ENCODE results near the gene MIDN.

Gene MIDN

GRCh38 chr19:1274081-1274851 is 25.9 kb downstream of the MIDN start:
- no peak overlapping the region for H3K9ac ChIP-seq (ENCODE audit: low read depth, low read length, poor library complexity, severe bottlenecking)
- no peaks in the 10 kb centered on the region for H3K9me2 ChIP-seq (replicated peaks; ENCODE audit: low read depth, low read length)
- H4K20me1 ChIP-seq (ENCODE audit: insufficient read depth, low read length, poor library complexity, severe bottlenecking) = peaks cover 66% of the 10 kb centered on the region
- peaks cover 40% of the 10 kb centered on the region for H3K4me1 ChIP-seq (ENCODE audit: insufficient read depth, low read length, poor library complexity, severe bottlenecking)
- peaks cover 14% of the 10 kb centered on the region for H3F3A ChIP-seq (ENCODE audit: low read depth)
- no peaks in the 10 kb centered on the region for H3K9me3 ChIP-seq (ENCODE audit: insufficient read depth, low read depth, low read length)
- H3K36me3 ChIP-seq (ENCODE audit: insufficient read depth, low read length) = peaks cover 55% of the 10 kb centered on the region; the same call in 1 of the 2 replicates
- no peak overlapping the region for H2AFZ ChIP-seq (ENCODE audit: low read length)
- H3K27me3 ChIP-seq (ENCODE audit: insufficient read depth, low read length, poor library complexity, severe bottlenecking) = peaks cover 4% of the 10 kb centered on the region
- H3K79me2 ChIP-seq (ENCODE audit: insufficient read depth, low read length) = peaks cover 72% of the 10 kb centered on the region
- TF ChIP-seq, protein P1, sequence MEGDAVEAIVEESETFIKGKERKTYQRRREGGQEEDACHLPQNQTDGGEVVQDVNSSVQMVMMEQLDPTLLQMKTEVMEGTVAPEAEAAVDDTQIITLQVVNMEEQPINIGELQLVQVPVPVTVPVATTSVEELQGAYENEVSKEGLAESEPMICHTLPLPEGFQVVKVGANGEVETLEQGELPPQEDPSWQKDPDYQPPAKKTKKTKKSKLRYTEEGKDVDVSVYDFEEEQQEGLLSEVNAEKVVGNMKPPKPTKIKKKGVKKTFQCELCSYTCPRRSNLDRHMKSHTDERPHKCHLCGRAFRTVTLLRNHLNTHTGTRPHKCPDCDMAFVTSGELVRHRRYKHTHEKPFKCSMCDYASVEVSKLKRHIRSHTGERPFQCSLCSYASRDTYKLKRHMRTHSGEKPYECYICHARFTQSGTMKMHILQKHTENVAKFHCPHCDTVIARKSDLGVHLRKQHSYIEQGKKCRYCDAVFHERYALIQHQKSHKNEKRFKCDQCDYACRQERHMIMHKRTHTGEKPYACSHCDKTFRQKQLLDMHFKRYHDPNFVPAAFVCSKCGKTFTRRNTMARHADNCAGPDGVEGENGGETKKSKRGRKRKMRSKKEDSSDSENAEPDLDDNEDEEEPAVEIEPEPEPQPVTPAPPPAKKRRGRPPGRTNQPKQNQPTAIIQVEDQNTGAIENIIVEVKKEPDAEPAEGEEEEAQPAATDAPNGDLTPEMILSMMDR (conservative IDR thresholded peaks at IDR 0.05; ENCODE audit: low read length) = no peak
- no peak for TF ChIP-seq EZH2phosphoT487 (IDR thresholded peaks at IDR 0.05; ENCODE audit: borderline replicate concordance)
- peak overlapping the region; percentile 98 for H3K4me2 ChIP-seq (ENCODE audit: low read depth, low read length, poor library complexity, severe bottlenecking)
- peak overlapping the region; percentile 90 for H3K4me3 ChIP-seq (ENCODE audit: low read length, poor library complexity, severe bottlenecking)

DNA sequence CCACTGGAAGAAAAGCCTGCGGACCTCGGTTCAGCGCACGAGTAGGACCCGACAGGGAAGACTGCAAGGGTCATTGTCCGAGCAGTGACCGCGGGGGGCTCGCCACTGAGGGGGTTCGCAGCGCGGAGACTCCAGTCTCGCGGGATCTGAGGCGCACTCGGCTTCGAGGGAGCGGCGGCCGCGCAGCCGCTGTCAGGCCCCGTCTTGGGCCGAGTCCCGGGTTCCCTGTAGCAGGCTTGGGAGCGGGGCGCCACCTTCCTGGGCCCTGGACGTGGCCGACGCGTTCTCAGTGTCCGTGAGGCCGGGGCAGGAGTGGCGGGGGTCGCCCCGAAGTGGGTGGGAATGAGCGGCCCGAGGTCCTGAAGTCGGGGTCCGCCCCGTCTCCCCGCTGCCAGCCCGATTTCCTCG is 26.5 kb downstream of the MIDN start:
- peaks cover 40% of the 10 kb centered on the region for H3K4me1 ChIP-seq (ENCODE audit: insufficient read depth, low read length, poor library complexity, severe bottlenecking)
- TF ChIP-seq, protein P1 (conservative IDR thresholded peaks at IDR 0.05; ENCODE audit: low read length) = no peak
- no peak for TF ChIP-seq EZH2phosphoT487 (IDR thresholded peaks at IDR 0.05; ENCODE audit: borderline replicate concordance)
- peaks cover 68% of the 10 kb centered on the region for H3K79me2 ChIP-seq (ENCODE audit: insufficient read depth, low read length)
- peaks cover 14% of the 10 kb centered on the region for H3F3A ChIP-seq (ENCODE audit: low read depth)
- H3K4me2 ChIP-seq (ENCODE audit: low read depth, low read length, poor library complexity, severe bottlenecking) = peak overlapping the region; percentile 98
- no peaks in the 10 kb centered on the region for H3K9me3 ChIP-seq (ENCODE audit: insufficient read depth, low read depth, low read length)
- H3K36me3 ChIP-seq (ENCODE audit: insufficient read depth, low read length) = peaks cover 56% of the 10 kb centered on the region; the same call in 1 of the 2 replicates
- peak overlapping the region; percentile 85 for H3K9ac ChIP-seq (ENCODE audit: low read depth, low read length, poor library complexity, severe bottlenecking)
- H3K27me3 ChIP-seq (ENCODE audit: insufficient read depth, low read length, poor library complexity, severe bottlenecking) = peaks cover 2% of the 10 kb centered on the region
- no peaks in the 10 kb centered on the region for H3K9me2 ChIP-seq (replicated peaks; ENCODE audit: low read depth, low read length)
- H4K20me1 ChIP-seq (ENCODE audit: insufficient read depth, low read length, poor library complexity, severe bottlenecking) = peaks cover 63% of the 10 kb centered on the region
- H3K4me3 ChIP-seq (ENCODE audit: low read length, poor library complexity, severe bottlenecking) = peak overlapping the region; percentile 90
- no peak overlapping the region for H2AFZ ChIP-seq (ENCODE audit: low read length)

- TF ChIP-seq, protein P1 (conservative IDR thresholded peaks at IDR 0.05; ENCODE audit: low read length) = no peak
- no peak for TF ChIP-seq EZH2phosphoT487 (IDR thresholded peaks at IDR 0.05; ENCODE audit: borderline replicate concordance)
- Histone ChIP-seq H4K20me1 (ENCODE audit: insufficient read depth, low read length, poor library complexity, severe bottlenecking) (peaks cover 58% of the 10 kb centered on the region), H3K27me3 (ENCODE audit: insufficient read depth, low read length, poor library complexity, severe bottlenecking) (no peaks in the 10 kb centered on the region), H3K9ac (ENCODE audit: low read depth, low read length, poor library complexity, severe bottlenecking) (peak within 1 kb of the TSS; percentile 85), H3K4me1 (ENCODE audit: insufficient read depth, low read length, poor library complexity, severe bottlenecking) (peaks cover 35% of the 10 kb centered on the region), H3F3A (ENCODE audit: low read depth) (peaks cover 14% of the 10 kb centered on the region), H3K9me2 (replicated peaks; ENCODE audit: low read depth, low read length) (no peaks in the 10 kb centered on the region), H3K36me3 (ENCODE audit: insufficient read depth, low read length) (peaks cover 55% of the 10 kb centered on the region; the same call in 1 of the 2 replicates), H3K4me3 (ENCODE audit: low read length, poor library complexity, severe bottlenecking) (peak within 1 kb of the TSS; percentile 90), H3K79me2 (ENCODE audit: insufficient read depth, low read length) (peaks cover 63% of the 10 kb centered on the region), H2AFZ (ENCODE audit: low read length) (peak within 1 kb of the TSS; percentile 21; the same call in 1 of the 2 replicates), H3K4me2 (ENCODE audit: low read depth, low read length, poor library complexity, severe bottlenecking) (peak within 1 kb of the TSS; percentile 98), H3K9me3 (ENCODE audit: insufficient read depth, low read depth, low read length) (no peaks in the 10 kb centered on the region)
Measured at GRCh38 chr19:1275260-1275975, 27.0 kb downstream of the MIDN start, which contains the start of gene FAM174C. Gene FAM174C (plus strand): TSS chr19:1275530. CDS start chr19:1275550, 20 bp downstream.

Measured in Loucy (cell line).